Body of pancreas (tissue), 4 donors: ENCODE measurements around the gene ACAP3. TPM values are rescaled to one million over a fixed set of nuclear protein-coding genes. Genes with fewer than 3 reads are reported as not detected.
A peak's percentile ranks its signal among the peaks of the same experiment; 100 is the strongest.

ENCODE experiments used
- ATAC-seq: fragments of 150-250 bp; one replicate; pipeline ENCODE4 v1.9.1; 2016
- DNase-seq, 4 donors: peaks; one replicate each; pipeline ENCODE4 v3.0.0-alpha.2; 2019
- H3K27ac ChIP-seq, 4 donors: fragments of 200-600 bp; sonication (generic); 1 replicate in 3 of 4; 2 replicates in 1 of 4; pipeline versions ENCODE4 v1.5.1 to v1.6.1; 2016 to 2019; ENCODE audit warnings: mild to moderate bottlenecking in 1 of 4, mixed read lengths in 1 of 4, moderate library complexity in 1 of 4
- H3K27me3 ChIP-seq, 2 donors: fragments of 200-600 bp; sonication (generic); one replicate each; pipeline ENCODE4 v1.6.0; 2016; ENCODE audit warnings: mild to moderate bottlenecking in 1 of 2
- H3K36me3 ChIP-seq, 2 donors: fragments of 200-600 bp; sonication (generic); replicated peaks in 1 of 2; 2 replicates each; pipeline ENCODE4 v1.5.1; 2016; ENCODE audit warnings: low read depth in 2 of 2; ENCODE audit not compliant: insufficient read depth in 1 of 2
- H3K4me1 ChIP-seq: fragments of 200-600 bp; sonication (generic); one replicate; pipeline ENCODE4 v1.6.0; 2016
- H3K4me3 ChIP-seq, 2 donors: fragments of 200-600 bp; sonication (generic); 1 replicate in 1 of 2; 2 replicates in 1 of 2; pipeline ENCODE4 v1.5.1; 2016 to 2019
- H3K9me3 ChIP-seq, 3 donors: fragments of 200-600 bp; sonication (generic); 1 replicate in 2 of 3; 2 replicates in 1 of 3; pipeline ENCODE4 v1.5.1; 2016
- POLR2A ChIP-seq, 3 donors: fragments of 450-650 bp; IDR thresholded peaks; one replicate each; pipeline ENCODE4 v1.6.1; 2016; ENCODE audit warnings: antibody characterized with exemption in 3 of 3, mild to moderate bottlenecking in 2 of 3
- WGBS, 2 donors: methylation state at CpG; one replicate each; pipeline ENCODE4 v1.1.5; 2017; 5-methylcytosine and 5-hydroxymethylcytosine counted together
- intact Hi-C: fragments of 100-400 bp; cut with DNase I; formaldehyde crosslinking; loops from one replicate; pipeline ENCODE4 v1.15.1; 2023
- total RNA-seq, 2 donors: library from RNA; depleted of rRNA; stranded (reverse); fragments of >200 nt; gene quantifications; one replicate each; pipeline ENCODE4 v1.1.0, GENCODE V29; 2016
- TF ChIP-seq, protein P1 (sequence below), 7 experiments: fragments of 450-650 bp in 4 of 7; fragments of 200-600 bp in 3 of 7; sonication (generic) in 3 of 7; IDR thresholded peaks; one replicate each; pipeline ENCODE4 v1.5.1; 2016 to 2019; ENCODE audit warnings: antibody characterized with exemption in 7 of 7

Gene ACAP3
- total RNA-seq, 2 donors from 2014 or later, result 37.9 to 53.7 TPM

- peaks cover 50% of the 10 kb centered on the region for H3K4me1 ChIP-seq
Observed at GRCh38 chr1:1324084-1324523, 16.4 kb upstream of the ACAP3 start.

DNA sequence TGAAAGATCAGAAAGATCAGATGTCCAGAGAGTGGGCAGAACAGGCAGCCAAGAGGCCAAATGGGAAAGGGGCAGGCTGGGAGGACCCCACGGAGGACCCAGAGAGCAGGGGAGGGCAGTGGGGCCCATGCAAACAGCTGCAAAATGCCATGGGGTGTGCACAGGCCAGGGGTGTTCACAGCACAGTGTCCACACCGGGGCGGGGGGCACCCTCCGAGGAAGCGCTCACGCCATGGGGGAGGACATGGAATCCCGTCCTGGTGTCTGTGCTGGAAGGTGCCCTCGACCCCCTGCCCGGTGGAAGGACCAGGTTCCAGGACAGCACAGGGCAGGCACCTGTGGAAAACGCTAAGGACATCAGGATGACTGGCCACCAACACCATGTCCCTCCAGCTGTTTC lies 15.2 kb upstream of the ACAP3 start:
- H3K27me3 ChIP-seq, result no peaks in the 10 kb centered on the region
- no peak for DNase-seq
- TF ChIP-seq, protein P1, sequence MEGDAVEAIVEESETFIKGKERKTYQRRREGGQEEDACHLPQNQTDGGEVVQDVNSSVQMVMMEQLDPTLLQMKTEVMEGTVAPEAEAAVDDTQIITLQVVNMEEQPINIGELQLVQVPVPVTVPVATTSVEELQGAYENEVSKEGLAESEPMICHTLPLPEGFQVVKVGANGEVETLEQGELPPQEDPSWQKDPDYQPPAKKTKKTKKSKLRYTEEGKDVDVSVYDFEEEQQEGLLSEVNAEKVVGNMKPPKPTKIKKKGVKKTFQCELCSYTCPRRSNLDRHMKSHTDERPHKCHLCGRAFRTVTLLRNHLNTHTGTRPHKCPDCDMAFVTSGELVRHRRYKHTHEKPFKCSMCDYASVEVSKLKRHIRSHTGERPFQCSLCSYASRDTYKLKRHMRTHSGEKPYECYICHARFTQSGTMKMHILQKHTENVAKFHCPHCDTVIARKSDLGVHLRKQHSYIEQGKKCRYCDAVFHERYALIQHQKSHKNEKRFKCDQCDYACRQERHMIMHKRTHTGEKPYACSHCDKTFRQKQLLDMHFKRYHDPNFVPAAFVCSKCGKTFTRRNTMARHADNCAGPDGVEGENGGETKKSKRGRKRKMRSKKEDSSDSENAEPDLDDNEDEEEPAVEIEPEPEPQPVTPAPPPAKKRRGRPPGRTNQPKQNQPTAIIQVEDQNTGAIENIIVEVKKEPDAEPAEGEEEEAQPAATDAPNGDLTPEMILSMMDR (IDR thresholded peaks at IDR 0.05), result no peak
- peaks cover 3% of the 10 kb centered on the region in 2 donors for H3K36me3 ChIP-seq
- no peak overlapping the region for H3K4me3 ChIP-seq
- H3K9me3 ChIP-seq, result no peaks in the 10 kb centered on the region
- 76 to 82% methylated on average over 7 to 9 of the region's 10 CpGs for WGBS, 2 donors
- intact Hi-C loops, result no loop called here
- H3K27ac ChIP-seq, result no peak overlapping the region
- ATAC-seq, result no peak
- peaks cover 61% of the 10 kb centered on the region for H3K4me1 ChIP-seq

More at GRCh38 chr1:1324084-1324523, 16.4 kb upstream of the ACAP3 start:
- 0% methylated on average over 4 to 25 of the region's 41 CpGs for WGBS, 2 donors
- ATAC-seq (no peak), DNase-seq (no peak)
- H3K4me3 ChIP-seq, result peak overlapping the region; percentile 89
- no peaks in the 10 kb centered on the region for H3K9me3 ChIP-seq
- H3K36me3 ChIP-seq, result peaks cover 3 to 8% of the 10 kb centered on the region in 2 donors
- TF ChIP-seq, protein P1 (IDR thresholded peaks at IDR 0.05), result no peak
- no peak for TF ChIP-seq POLR2A (IDR thresholded peaks at IDR 0.05)
- intact Hi-C loops, result no loop called here
- H3K27me3 ChIP-seq, result no peaks in the 10 kb centered on the region
- H3K27ac ChIP-seq, result peak overlapping the region; percentile 78 to 95 (median 90)

DNA sequence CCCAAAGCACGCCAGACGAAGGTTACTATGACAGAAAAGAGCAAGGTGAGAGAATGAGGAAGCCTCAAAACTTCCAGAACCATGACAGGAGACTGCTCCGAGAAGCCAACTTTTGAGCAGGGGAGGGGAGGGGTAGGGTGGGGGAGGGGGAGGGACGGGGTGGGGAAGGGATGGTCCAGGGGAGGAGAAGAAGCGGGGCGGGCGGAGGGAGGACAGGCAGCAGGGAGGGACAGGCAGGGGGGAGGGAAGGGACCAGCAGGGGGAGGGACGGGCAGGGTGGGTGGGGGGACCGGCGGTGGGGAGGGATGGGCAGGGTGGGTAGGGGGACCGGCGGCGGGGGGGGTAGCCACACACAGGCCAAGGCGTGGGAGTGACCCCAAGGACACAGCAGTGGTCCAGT lies 14.7 kb upstream of the ACAP3 start:
- intact Hi-C loops, result no loop called here
- no peak overlapping the region for H3K4me3 ChIP-seq
- H3K27ac ChIP-seq, result no peak overlapping the region

DNA sequence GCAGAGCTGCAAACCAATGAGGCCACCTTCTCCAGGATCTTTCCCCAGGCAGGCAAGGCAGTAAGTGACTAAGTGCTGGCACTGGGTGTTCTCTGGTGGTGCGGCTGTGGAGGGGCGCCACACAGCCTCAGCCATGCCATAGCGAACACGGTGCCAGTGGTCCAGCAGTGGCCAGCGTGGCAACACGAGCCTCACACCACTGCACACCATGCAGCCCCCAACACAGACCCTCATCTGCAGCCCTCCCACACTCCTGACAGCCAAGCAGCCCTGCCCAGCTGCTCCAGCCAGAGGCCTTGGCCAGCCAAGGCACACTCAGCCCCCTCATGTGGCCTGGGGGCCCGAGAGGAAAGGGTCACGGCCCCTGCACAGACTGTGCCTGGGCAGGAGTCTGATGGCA lies 13.7 kb upstream of the ACAP3 start:
- H3K4me3 ChIP-seq, result no peak overlapping the region
- intact Hi-C loops, result no loop called here
- no peaks in the 10 kb centered on the region for H3K27me3 ChIP-seq
- ATAC-seq, result no peak
- peak overlapping the region in 1 of 4 donors; percentile 2 for H3K27ac ChIP-seq
- peaks cover 64% of the 10 kb centered on the region for H3K4me1 ChIP-seq
- H3K36me3 ChIP-seq, result no peaks in the 10 kb centered on the region
- DNase-seq, result no peak
- 86% methylated on average over 8 of the region's 8 CpGs; no CpG with 5 or more reads in 1 of the 2 donors for WGBS, 2 donors
- no peaks in the 10 kb centered on the region for H3K9me3 ChIP-seq
- no peak for TF ChIP-seq POLR2A (IDR thresholded peaks at IDR 0.05)
- TF ChIP-seq, protein P1 (IDR thresholded peaks at IDR 0.05), result no peak

More for the DNA sequence above, 14.7 kb upstream of the ACAP3 start:
- TF ChIP-seq, protein P1 (IDR thresholded peaks at IDR 0.05), result no peak
- no peak for TF ChIP-seq POLR2A (IDR thresholded peaks at IDR 0.05)
- H3K4me1 ChIP-seq, result peaks cover 67% of the 10 kb centered on the region
- DNase-seq, result no peak
- no peaks in the 10 kb centered on the region for H3K9me3 ChIP-seq
- no peaks in the 10 kb centered on the region for H3K27me3 ChIP-seq
- no peak for ATAC-seq
- WGBS, 2 donors, result 65 to 88% methylated on average over 8 to 13 of the region's 14 CpGs
- peaks cover 0 to 1% of the 10 kb centered on the region in 2 donors for H3K36me3 ChIP-seq
